ENCODE results near the gene ANKRD28. TPM values are rescaled to one million over a fixed set of nuclear protein-coding genes. Genes with fewer than 3 reads are reported as not detected.
A peak's percentile ranks its signal among the peaks of the same experiment; 100 is the strongest.

ANKRD28 gene
- total and polyA plus RNA-seq, 2 experiments from 2014 or later = 15.2 to 61.3 TPM

- Mint-ChIP-seq H3K4me3 (no peak overlapping the region), H3K9me3 (no peaks in the 10 kb centered on the region), H3K27ac (no peak overlapping the region), H3K36me3 (ENCODE audit: low read depth) (no peaks in the 10 kb centered on the region; the same call in 2 of the 3 replicates), H3K27me3 (ENCODE audit: insufficient read depth, low read depth, poor library complexity) (peaks cover 1% of the 10 kb centered on the region), H3K4me1 (peaks cover 37% of the 10 kb centered on the region)
- Histone ChIP-seq H3K4me2 (peak overlapping the region; percentile 39), H3F3A (replicated peaks; ENCODE audit: low read depth) (no peaks in the 10 kb centered on the region), H3K27ac (ENCODE audit: low read depth) (no peak overlapping the region), H3K4me3 (no peak overlapping the region), H3K27me3 (ENCODE audit: insufficient read depth) (no peaks in the 10 kb centered on the region), H4K20me1 (replicated peaks; ENCODE audit: insufficient read depth) (no peaks in the 10 kb centered on the region), H3K79me2 (replicated peaks; ENCODE audit: insufficient read depth) (peaks cover 70% of the 10 kb centered on the region), H3K36me3 (ENCODE audit: insufficient read depth) (no peaks in the 10 kb centered on the region), H3K9me2 (ENCODE audit: insufficient read depth) (no peaks in the 10 kb centered on the region), H3K4me1 (ENCODE audit: insufficient read depth) (peaks cover 37% of the 10 kb centered on the region), H2AFZ (no peak overlapping the region)
- ATAC-seq = no peak
- no peak for DNase-seq (ENCODE audit: low spot score)
- no peak for TF ChIP-seq ETS1 (IDR thresholded peaks at IDR 0.05)
- TF ChIP-seq POLR2AphosphoS5 (IDR thresholded peaks at IDR 0.05; ENCODE audit: low read depth) = no peak
- TF ChIP-seq ZNF462 (CRISPR knock-in tag; IDR thresholded peaks at IDR 0.05) = no peak
- TF ChIP-seq ZNF331 (CRISPR knock-in tag; IDR thresholded peaks at IDR 0.05; ENCODE audit: low read depth) = no peak
- TF ChIP-seq ZNF114 (CRISPR knock-in tag; IDR thresholded peaks at IDR 0.05) = no peak
- TF ChIP-seq EZH2phosphoT487 (IDR thresholded peaks at IDR 0.05; ENCODE audit: unreplicated experiment) = no peak
- TF ChIP-seq, protein P1, sequence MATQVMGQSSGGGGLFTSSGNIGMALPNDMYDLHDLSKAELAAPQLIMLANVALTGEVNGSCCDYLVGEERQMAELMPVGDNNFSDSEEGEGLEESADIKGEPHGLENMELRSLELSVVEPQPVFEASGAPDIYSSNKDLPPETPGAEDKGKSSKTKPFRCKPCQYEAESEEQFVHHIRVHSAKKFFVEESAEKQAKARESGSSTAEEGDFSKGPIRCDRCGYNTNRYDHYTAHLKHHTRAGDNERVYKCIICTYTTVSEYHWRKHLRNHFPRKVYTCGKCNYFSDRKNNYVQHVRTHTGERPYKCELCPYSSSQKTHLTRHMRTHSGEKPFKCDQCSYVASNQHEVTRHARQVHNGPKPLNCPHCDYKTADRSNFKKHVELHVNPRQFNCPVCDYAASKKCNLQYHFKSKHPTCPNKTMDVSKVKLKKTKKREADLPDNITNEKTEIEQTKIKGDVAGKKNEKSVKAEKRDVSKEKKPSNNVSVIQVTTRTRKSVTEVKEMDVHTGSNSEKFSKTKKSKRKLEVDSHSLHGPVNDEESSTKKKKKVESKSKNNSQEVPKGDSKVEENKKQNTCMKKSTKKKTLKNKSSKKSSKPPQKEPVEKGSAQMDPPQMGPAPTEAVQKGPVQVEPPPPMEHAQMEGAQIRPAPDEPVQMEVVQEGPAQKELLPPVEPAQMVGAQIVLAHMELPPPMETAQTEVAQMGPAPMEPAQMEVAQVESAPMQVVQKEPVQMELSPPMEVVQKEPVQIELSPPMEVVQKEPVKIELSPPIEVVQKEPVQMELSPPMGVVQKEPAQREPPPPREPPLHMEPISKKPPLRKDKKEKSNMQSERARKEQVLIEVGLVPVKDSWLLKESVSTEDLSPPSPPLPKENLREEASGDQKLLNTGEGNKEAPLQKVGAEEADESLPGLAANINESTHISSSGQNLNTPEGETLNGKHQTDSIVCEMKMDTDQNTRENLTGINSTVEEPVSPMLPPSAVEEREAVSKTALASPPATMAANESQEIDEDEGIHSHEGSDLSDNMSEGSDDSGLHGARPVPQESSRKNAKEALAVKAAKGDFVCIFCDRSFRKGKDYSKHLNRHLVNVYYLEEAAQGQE (IDR thresholded peaks at IDR 0.05; ENCODE audit: unreplicated experiment) = no peak
- no peak for TF ChIP-seq STAT1 (IDR thresholded peaks at IDR 0.05; ENCODE audit: unreplicated experiment)
- TF ChIP-seq NANOG (IDR thresholded peaks at IDR 0.05; ENCODE audit: borderline replicate concordance) = no peak
- TF ChIP-seq EZH2 (IDR thresholded peaks at IDR 0.05; ENCODE audit: low read depth, unreplicated experiment) = no peak
- no peak for TF ChIP-seq JUNB (IDR thresholded peaks at IDR 0.05; ENCODE audit: unreplicated experiment)
Measured at GRCh38 chr3:15798533-15799245, 910 bp upstream of the ANKRD28 start.
